ENCODE measurements around the gene GRID1.
"Not testable (repeated sequence)": the region's sequence is repeated elsewhere in the genome, so short reads cannot be mapped to it uniquely, and the experiment has no call there.

The GRID1 gene

DNA sequence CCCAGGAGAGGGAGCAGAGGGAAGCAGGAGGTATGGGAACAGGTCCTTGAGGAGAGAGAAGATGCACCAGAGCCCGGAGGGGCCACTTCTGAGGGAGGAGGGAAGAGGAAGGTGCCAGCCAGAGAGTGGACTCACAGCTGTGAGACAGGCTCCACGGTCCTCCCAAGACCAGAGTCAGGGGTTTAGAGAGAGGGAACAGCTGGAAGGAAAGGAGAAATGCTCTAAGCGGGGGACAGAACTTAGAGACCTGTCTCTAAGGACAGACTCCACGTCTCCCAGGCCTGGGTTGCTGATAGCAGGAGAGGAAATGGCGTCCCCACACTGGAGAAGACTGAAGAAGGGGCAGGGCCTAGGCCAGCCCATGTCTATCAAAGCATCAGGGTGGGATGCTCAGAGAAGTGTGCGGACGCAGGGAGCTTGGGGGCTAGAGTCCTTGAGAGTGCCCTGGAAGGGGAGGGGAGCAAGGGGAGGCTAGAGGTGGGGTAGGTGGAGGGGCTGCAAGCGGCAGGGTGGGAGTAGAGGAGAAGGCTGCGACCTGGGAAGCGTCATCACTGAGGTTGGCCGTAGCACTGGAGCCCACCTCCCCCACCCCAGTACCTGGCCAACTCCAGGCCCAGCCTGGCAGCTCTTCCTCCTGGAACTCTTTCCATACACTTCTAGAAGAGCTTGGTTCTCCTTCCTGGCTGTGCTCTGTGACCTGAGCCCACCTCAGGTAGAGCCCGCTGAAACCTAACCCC is 25.6 kb upstream of the GRID1 start:
- DNase-seq (ENCODE audit: low read depth): no peak

DNA sequence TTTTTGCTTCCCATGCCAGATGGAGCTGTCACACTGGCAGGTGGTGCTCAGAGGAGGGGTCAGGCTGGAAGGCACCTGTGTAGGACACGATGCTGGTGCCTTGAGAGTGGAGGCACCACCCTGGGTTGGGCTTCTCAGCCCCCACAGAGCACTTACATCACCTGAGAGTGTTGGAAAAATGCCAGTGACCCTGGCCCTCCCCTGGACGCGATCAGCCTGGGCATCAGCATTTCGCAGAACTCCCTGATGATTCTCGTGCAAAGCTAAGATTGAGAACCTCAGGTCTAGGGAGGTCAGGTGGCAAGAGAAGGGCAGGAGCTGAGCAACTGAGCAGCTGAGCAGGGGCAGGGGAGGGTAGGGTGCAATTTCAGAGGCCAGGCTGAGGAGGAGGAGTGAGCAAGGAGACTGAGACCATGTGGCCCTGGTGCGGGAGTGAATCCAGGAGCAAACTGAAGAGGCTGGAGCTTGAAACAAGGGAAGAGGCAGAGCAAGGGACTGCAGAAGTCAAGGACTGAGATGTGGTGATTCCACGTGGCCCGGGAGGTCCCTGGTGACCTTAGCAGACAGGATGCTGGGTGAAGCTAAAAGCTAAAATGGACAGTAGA is 24.7 kb upstream of the GRID1 start:
- DNase-seq (ENCODE audit: low read depth): no peak

DNA sequence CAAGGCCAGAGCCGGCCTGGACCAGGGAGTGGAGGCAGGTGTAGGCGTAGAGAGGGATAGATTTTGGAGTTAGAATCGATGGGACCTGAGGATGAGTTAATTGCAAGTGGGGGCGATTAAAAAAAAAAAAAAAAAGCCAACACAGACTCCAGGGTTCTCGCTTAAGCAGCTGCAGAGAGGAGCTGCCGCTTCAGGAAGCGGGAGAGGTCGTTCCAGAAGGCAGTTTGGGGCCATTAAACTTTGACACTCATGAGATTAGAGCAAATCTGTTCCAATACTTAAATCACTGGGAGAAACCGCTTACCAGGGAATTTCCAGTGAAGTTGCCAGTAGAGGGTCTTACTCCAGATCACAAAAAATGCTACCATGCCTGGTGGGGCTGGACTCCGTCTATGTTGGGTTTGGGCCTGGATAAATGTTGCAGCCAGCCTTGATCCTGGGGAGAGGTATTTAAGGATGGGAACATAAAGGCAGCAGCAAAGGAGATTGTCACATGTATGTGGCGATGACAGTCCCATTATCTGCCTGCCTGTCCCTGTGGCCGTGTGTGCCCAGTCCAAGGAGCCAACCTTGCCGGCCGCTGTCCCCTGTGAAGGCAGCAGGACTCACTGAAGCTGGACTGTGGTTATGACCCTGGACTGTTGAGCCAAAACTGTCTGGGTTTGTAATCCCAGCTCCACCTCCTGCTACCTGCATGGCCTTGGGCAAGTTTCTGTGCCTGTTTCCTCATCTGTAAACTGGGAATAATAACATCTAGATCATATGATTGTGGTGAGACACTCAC is 23.9 kb upstream of the GRID1 start:
- no peak for DNase-seq (ENCODE audit: low read depth)

DNA sequence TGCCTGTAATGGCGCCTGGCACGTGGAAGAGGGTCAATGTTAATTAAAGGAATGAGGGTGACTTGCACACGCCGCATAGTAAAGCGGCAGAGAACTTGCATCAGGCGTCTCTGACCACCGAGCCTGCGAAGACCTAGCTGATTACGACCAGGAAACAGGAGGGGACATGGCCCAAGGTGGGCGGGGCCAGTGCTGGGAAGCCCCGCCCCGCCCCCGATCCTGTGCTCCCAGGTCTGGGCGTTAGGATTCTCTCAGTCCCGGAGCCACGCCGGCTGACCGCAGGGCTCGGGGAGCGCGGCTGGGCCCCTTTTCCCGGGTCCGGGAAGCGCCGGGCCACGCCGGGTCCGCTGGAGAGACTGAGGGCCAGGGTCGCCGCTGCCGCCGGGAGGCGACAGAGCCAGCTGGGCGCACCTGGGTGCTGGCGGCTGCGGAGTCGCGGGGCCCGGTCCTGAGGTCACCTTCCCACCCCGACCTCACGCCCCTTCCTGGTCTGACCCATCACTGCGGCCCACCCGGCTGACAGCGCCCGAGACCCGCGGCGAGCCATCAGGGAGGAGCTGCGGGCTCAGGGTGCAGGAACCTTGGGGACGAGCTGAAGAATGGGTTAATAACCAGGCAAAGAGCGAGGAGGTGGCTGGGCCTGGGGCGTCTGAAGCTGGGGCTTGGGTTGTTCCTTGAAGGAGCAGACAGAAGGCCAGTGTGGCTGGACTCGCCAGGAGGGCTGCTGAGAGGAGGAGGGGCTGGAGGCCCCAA is 23.0 kb upstream of the GRID1 start:
- DNase-seq (ENCODE audit: low read depth): no peak

DNA sequence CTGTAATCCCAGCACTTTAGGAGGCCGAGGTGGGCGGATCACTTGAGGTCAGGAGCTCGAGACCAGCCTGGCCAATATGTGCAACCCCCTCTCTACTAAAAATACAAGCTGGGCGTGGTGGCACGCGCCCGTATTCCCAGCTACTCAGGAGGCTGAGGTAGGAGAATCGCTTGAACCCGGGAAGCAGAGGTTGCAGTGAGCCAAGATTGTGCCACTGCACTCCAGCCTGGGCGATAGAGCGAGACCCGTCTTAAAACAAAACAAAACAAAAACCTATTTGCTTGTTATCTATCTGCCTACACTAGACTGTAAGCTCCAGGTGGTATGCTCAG is 22.5 kb upstream of the GRID1 start:
- not testable (repeated sequence) for DNase-seq (ENCODE audit: low read depth)

DNA sequence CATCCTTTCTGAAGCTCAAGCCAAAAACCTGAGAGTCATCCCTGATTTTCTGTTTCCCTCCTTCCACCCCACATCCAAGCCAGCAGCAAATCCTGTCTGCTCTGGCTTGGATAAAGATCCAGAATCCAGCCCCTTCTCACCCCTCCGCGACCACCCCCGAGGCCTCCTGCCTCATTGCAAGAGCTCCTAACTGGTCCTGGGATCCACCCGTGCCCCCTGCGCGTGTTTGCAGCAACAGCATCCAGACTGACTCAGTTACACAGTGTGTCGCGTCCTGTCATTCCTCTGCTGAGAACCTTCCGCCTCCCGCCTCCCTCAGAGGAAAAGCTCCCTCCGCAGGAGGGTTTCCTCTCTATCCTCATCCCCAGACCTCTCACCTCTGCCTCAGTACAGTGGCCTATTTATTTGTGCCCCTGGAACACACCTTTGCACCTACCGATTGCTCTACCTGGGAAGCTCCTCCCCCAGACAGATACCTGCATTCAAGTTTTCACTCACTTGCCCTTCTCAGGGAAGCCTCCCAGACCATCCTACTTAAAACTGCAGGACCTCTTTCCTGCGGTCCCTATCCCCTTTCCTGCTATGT is 21.6 kb upstream of the GRID1 start:
- no peak for DNase-seq (ENCODE audit: low read depth)

DNA sequence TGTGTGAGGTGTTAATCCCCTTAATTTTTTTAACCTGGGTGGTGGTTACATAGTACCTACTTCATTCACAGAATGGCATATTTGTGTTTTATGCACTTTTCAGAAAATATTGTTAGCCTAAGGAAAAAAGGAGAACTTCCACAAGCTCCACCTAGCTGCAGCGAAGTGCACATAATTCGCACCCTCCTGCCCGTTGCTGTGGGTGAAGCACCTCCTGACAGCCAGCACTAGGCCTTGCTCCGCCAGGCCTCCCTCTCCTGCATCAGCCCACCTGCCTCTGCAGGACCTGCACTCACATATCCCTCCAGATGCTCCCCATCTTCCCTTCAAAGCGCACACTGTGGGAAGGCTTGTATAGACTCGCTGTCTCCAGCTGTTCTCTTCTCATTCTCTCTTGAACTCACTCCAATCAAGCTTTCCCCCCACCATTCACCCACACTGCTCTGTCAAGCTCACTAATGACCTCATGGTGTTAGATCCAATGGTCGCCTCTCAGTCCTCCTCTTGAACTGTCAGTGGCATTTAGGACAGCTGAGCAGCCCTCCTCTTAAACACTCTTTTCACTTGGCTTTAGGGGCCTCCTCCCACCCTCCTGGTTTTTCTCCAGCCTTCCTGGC is 20.7 kb upstream of the GRID1 start:
- DNase-seq (ENCODE audit: low read depth): no peak

DNA sequence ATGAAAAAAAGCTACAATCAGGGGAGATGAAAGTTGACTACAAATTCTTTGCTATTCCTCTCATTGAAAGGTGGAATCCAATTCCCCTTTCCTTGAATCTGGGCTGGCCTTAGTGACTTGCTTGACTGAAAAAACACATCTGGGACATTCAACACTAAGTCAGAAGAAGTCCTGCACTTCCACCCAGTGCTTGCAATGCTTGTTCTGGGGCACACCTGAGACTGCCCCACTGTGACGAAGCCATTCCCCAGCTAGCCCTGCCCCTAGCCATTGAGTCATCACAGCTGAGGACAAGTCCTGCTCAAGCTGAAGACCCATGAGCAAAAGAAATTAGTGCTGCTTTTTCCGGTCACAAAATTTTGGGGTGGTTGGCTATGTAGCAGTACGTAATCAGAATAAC is 19.2 kb upstream of the GRID1 start:
- DNase-seq (ENCODE audit: low read depth): no peak

DNA sequence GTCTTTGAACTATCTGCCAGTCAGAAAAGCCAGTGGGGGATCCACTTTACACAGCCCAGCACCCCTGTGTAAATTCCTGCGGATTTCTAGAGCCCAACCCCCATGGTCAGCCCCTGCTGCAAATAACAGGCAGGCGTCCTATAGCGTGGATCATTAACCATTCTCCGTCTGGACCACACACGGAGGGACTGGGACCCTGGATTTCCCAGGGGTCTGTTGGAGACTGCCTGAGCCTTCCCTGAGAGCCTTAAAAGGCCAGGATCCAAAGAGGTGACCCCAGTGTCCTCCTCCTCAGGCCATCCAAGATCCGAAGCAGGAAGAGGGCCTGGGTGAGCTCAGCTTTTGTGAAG is 11.2 kb upstream of the GRID1 start:
- no peak for DNase-seq (ENCODE audit: low read depth)

DNA sequence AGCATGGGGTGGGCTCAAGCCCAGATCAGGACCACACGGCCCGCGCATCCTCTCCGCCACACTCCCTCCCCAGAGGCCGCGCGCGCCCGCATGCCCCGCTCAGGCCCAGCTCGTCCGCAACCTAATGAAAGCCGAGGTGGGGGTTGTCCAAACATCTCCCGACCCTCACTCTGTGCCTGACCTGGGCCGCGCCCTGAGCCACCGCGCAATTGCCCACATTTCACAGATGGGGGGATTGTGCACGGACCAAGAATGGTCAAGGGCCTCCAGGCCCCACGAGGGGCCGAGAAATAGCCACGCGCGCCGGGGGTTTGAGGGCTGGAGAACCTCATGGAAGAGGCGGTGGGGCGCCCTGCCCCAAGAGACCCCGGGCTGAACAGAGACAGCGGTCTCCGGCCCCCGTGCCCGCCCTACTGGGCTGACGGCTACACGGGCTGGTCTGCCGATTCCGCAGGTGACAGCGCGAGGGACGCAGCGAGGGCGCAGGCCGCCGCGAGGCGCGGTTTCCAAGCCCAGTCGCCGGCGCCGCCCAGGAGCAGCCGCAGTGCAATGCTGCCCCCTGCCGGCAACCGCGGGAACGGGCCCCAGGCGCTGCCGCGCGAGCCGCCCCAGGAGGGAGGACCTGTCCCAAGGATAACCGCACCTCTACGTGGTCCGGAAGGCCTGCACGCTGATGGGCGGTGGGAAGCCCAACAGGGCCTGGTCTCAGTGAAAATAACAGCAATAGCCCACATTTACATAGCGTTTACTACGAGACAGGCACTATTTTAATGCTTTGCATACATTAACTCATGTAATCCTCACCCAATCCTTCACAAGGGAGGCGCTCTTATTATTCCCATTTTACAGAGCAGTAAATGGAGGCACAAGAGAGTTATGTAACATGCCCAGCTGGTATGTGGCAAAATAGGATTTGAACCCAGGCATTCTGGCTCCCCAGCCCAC is 10.5 kb upstream of the GRID1 start:
- DNase-seq (ENCODE audit: low read depth): peak; percentile 62

DNA sequence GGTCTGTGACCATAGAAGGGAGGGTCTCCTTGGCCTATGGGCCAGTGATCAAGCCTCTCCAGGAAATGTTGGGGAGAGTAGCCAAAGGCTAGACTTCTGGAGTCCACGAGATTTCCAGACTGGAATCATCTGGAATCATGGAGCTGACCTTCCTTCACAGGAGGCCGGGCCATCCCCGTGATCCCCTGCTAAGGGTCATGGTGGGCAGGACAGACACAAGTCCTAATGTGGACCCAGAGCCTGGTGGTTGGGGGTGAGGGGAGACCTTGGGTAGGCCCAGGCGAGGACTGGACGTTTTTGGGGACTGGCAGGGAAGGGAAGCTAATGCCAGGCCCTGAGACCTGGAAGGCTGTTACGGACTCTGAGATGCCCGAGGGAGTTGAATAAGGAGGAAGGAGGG is 9.8 kb upstream of the GRID1 start:
- no peak for DNase-seq (ENCODE audit: low read depth)

DNA sequence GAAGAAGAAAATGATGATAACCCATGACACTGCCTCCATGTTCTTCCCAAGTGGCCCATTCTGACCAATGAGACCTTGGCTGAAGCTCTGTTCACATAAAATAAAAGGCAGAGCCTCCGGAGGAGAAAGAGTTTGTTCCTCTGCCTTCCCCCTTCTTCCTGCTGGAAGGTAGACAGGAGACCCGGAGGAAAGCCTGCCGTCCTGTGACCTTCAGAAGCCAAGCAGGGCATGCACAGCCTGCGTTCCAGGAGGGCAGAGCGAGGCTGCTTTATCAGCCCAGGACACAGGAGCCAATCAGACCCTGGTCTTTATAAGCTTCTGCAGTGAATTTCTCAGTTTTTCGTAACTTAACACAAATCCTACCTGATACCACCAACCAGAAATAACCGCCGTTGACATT is 8.6 kb upstream of the GRID1 start:
- DNase-seq (ENCODE audit: low read depth): no peak

DNA sequence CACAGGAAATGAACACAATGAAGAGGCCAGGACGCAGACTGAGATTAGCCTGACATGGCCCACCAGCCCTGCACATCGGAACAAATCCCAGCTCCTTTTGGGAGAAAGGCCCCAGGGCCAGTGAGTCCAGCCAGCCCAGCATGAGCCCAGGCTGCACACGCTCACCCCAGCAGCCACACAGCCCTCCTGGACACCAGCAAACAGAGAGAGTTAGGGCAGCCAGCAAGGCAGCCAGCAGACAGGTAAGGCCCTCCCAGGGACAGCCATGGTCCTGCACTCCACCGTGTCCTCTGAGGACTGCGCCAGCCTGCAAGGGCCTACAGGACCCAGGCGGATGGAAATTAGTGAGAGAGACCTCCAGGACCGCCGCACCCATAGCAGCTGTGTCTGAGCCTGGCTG is 8.1 kb upstream of the GRID1 start:
- DNase-seq (ENCODE audit: low read depth): no peak

DNA sequence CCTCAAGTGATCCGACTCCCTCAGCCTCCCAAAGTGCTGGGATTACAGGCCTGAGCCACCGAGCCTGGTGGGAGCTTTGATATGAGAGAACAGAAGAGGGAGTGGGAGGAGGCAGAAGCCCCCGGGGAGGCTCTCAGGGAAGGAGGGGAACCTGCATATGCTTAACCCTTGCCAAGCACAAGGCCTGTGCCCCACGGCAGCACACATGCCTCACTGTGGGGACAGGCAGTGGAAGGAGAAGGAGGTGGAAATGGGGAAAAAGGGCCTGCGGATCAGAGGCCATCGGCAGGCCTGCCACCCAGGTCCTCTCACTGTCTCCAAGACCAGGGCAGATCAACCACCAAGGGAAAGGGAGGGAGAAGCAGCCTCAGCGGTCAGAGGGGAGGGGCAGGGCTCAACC is 7.2 kb upstream of the GRID1 start:
- no peak for DNase-seq (ENCODE audit: low read depth)

DNA sequence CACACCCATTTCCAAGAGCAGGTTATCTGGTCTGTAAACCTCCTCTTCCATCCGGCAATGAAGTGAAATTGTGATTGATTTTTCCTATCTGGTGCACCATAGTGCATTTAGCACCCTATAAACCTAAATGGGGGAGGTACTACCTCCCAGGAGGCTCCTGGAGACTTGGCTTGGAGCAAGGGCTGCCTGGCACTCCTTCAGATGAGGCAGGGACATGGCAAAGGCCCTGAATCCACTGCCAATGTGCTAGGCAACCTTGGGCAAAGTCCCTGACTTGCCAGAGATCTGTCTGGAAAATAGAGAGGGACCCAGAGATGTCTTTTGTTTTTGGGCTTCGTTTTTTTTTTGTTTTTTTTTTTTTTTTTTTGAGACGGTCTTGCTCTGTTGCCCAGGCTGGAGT is 6.7 kb upstream of the GRID1 start:
- DNase-seq (ENCODE audit: low read depth): no peak

DNA sequence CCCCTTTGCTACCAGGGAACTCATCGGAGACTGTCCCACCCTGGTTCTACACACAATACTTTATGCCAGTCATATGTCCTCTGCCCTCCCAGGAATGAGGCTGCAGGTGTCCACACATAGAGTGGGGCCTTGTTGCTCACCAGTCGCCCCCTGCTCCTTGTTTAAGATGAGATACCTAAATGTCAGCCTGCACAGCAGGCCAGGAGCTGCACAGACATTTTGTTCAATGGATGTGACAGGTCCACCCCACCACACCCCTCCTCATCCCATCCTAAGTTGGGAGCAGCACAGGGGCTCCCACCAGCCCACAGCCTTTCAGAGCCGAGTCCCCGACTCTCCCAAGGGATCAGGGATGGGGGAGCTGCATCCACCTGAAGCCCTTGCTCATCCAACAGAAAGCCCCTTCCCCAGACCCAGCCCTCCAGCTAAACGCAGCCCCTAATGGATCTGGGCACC is 6.2 kb upstream of the GRID1 start:
- DNase-seq (ENCODE audit: low read depth): no peak

DNA sequence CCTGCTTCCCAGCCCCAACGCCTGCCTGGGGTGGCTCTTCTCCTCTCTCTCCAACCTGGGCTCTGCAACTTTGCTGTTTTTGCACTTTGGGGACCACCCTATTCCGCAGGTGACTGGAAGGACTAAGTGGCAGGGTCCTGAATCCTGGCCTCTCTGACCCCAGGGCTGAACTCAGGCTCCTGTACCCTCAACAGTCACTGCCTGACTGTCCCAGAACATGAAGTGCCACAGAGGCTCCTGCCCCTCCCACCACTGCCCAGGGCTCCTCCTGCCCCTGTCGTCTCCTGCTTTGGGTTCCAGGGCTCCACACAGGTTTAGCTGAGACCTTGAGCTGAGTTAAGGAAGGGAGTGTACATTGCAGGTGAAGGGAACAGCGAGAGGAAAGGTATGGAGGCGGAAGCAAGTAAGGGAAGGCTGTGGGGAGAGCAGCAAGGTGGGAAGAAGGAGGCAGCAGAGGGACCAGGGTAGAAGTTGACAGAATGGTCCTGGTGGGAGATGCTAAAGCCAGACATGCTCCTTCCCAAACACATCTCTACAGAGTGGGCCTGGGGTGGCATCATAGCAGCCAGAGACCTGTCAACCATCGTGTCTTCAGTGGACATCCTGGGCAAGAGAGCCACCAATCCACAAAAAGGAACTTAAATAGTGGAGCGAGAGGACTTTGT is 5.7 kb upstream of the GRID1 start:
- DNase-seq (ENCODE audit: low read depth): no peak

DNA sequence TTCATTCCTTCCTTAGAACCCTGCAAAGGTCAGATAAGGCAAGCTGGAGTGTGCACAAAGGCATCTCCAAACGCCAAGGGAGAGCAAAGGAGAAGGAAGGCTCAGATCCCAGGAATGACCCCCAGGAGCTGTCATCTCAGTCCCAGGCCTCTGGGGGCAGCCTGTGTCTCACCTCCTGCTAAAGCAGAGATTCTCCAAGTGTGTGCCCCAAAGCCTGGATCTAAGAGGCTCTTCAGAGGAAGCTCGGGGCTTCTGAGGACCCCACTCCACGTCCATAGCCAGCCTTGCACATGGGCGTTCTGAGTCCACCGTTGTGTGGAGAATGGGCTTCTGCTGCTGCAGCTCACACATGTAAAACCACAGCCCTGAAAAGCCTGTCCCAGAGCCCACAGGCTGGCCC is 5.1 kb upstream of the GRID1 start:
- DNase-seq (ENCODE audit: low read depth): no peak

DNA sequence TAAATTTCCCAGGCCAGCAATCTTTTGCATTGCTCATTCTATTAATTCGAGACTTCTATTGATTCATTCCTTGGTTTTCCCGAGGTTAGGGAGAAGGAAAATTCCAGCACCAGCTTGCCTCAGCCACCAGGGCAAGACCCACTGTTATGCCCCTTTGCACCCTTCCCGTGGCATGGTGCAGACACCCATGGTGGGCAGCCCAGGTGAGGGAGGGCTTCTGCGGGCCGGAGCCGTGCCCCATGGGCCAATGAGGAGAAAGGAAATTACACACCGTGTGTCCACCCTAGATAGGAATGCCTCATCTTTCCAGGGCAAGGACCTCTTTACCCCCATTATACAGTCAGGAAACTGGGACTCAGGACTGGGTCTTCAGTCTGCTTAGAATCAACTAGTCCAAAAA is 4.5 kb upstream of the GRID1 start:
- DNase-seq (ENCODE audit: low read depth): no peak

DNA sequence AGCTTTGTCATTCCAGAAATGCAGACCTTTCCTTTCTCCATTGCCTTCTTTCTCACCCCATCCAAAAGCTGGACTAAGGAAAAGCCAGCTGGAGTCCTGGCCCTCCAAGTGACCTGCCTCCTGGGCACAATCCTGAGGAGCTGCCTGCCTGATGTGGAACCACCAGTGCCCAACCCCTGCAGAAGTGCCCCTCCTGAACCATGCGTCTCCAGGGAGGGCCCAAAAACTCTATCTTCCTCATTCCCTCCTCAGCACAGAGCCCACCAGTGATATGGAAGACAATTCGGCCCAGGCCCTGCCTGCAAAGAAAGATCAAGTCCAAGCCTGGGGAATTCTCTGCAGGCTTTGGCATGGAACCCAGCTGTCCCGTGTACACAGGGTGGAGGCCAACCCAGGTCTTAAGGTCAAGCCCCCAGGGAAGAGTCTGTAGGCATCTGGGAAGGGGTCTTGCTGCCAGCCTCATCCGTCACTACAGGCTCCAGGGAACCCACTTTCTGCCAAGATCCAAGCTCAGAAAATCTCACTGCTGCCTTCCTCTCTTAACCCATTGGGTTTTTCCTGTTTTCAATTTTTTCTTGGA is 3.5 kb upstream of the GRID1 start:
- DNase-seq (ENCODE audit: low read depth): no peak

Data from T follicular helper cell (primary cell).